Measurements from ENCODE around the gene RAB39A.

Gene RAB39A

DNA sequence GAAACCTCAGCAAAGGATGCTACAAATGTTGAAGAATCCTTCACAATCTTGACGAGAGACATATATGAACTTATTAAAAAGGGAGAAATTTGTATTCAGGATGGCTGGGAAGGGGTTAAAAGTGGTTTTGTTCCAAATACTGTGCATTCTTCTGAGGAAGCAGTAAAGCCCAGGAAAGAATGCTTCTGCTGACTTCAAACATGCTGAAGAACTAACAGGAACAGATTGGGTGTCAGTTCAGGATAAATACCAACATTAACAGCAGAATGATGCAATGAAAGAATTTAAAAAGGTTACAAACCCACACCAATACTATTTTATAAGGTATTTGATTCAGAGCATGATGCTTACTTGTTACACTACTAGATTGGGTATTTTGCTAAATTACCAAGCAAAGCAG is 33.9 kb downstream of the RAB39A start:
- no peak for DNase-seq

DNA sequence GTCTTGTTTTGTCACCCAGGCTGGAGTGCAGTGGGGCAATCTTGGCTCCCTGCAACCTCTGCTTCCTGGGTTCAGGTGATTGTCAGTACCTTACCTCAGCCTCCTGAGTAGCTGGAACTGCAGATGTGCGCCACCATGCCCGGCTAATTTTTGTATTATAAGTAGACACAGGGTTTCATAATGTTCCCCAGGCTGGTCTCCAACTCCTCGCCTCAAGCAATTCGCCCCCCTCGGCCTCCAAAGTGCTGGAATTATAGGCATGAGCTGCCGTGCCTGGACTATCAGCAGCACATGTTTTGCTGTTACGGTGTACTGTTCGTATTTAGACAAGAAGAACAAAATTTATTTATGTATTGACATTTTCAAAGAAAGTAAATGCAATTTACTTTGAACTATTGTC is 34.8 kb downstream of the RAB39A start:
- DNase-seq, result no peak

DNA sequence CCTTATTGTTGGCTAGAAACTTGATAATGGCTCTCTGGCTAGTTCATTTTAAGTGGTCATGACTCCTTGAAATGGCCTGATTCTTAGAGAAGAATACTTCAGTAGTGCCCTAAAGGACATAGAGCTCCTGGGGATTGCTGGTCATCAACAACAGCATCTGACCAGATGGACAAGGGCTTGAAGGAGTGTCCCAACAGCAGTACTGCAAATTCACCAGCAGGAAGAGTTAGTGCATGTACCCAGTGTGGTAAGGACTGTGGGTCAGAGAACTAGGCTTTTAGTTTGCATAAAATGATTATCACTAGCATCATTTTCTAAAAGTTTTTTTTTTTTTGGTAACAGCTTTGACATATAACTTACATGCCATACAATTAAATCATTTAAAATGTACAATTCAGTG is 41.0 kb downstream of the RAB39A start:
- no peak for DNase-seq

DNA sequence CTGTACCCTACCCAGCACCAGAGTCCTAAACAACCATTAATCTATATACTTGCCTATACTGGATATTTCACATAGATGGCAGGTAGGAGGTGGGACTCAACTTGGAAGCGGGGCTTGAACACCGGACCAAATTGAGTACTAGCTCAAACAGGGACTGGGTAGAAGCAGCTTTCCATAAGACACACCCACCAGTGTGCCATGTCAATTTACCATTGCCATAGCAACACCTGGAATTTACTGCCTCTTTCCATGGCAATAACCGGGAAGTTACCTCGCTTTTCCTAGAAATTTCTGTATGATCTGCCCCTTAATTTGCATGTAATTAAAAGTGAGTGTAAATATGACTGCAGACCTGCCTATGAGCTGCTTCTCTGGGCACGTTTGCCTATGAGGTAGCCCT is 41.8 kb downstream of the RAB39A start:
- DNase-seq, result no peak

DNA sequence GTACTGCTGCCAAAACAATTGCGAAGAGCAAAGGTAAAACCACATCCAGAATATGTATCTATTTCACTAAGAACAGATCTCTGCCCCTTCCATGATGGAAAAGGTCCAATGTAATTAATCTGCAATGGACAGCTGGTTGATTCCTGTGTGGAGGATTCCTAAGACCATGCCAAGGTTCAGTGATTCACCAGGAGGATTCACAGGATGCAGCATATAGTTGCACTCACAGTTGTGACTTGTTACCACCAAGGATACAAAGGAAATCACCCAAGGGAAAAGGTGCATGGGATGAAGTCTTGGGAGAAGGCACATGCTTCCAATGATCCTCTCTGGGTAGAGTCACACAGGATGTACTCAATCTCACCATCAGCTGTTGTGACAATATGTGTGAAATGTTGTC is 45.4 kb downstream of the RAB39A start:
- no peak for DNase-seq

DNA sequence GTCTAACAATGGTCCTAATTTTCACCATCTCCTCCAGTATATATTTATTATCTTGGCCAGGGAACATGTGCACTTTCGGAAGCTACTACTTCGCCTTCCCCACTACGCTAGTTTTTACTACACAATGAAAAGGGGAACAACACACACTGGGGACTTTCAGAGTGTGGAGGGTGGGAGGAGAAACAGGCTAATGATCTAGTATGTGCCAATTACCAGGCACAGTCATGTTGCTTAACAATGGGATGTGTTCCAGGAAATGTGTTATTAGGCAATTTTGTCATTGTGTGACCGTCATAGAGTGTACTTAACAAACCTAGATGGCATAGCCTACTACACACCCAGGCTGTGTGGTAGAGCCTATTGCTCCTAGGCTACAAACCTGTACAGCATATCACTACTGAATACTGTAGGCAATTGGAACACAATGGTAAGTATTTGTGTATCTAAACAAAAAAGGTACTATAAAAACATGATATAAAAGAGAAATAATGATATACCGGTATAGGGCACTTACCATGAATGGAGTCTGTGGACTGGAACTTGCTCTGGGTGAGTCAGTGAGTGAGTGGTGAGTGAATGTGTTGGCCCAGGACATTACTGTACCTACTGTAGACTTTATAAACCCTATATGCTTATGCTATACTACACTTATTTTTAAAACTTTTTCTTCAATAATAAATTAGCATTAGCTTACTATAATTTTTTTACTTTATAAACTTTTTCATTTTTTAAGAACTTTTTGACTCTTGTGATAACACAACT is 60.3 kb downstream of the RAB39A start:
- no peak for DNase-seq

DNA sequence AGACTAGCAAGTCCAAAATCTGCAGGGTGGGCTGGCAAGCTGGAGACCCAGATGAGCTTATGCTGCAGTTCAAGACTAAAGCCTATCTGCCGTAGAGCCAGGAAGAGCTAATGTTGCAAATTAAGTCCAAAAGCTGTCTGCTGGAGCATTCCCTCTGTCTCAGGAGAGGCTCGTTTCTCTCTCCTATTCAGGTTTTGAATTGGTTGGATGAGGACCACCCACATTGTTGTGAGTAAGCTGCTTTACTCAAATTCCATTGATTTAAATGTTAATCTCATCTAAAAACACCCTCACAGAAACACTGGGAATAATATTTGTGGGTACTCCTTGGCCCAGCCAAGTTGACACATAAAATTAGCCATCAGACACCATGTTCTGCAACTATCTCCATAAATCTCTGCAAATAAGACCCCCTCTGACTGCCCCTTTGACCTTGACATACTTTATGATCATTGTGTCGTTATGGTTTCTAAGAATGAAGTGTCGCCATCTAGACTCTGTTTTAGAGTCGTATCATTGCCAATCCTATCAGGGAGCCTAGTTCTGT is 63.7 kb downstream of the RAB39A start:
- DNase-seq, result no peak

DNA sequence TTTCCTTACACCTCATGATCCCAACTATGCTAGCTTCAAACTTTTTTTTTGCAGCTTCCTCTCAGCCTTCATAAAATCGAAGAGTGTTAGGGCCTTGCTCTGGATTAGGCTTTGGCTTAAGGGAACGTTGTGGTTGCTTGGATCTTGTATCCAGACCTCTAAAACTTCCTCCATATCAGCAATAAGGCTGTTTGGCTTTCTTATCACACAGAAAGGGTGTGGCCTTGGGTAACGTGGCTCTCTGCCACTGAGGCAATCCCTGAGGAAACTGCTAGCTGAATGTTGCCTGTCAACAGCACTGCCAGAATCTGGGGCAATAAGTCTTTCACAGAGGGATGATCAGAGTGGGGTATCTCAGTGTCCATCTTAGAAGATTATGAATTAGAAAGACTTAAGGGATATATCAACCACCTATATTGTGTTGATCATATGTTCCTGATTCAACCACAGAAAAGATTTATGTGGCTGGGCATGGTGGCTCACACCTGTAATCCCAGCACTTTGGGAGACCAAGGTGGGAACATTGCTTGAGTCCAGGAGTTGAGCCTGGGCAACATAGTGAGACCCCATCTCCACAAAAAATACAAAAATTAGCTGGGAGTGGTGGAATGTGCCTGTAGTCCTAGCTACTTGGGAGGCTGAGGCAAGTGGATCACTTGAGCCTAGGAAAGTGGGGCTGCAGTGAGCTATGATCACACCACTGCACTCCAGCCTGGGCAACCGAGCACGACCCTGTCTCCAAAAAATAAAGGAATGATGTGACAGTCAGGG is 67.9 kb downstream of the RAB39A start:
- DNase-seq, result no peak

DNA sequence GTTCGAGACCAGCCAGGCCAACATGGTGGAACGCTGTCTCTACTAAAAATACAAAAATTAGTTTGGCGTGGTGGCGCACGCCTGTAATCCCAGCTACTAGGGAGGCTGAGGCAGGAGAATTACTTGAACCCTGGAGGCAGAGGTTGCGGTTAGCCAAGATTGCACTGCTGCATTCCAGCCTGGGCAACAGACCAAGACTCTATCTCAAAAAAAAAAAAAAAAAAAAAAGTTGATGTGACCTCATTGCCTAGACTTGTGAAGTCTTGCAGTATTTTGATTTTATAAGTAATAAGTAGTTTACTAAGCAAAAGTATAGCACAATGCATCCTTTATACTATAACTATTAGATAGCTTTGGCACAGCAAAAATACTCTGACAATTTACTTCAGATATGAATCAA is 70.5 kb downstream of the RAB39A start:
- DNase-seq, result no peak

DNA sequence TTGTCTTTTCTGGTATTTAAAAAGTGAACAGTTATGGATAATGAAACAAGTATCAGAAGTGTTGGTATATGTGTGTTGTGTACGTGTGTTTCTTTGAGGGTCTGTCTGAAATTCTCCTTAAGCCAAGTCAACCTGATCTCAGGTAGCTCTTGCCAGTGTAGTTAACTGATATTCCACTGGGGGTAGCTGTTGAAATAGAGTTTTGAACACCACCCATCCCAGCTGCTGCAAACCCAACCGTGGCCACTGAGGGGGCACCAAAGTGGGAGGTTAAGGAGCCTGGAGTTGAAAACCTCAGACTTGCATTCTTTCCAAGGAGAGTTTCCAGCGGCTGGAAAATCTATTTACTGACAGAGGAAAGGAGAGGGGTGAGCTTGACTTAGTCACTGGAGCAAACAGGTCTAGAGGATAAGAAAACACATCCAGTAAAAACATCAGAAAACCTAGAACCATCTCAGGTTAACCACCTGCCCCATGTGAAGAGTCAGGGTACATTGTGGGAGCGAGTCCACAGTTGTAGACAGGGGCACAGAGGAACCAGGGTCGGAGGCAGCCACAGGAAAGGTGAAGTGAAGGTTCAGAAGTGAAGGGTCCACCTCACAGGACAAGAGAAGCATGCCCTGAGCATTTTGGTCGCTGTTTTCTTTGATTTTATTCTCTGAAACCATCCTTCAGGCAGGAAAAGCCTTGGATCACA is 71.7 kb downstream of the RAB39A start:
- peak; percentile 57 for DNase-seq

DNA sequence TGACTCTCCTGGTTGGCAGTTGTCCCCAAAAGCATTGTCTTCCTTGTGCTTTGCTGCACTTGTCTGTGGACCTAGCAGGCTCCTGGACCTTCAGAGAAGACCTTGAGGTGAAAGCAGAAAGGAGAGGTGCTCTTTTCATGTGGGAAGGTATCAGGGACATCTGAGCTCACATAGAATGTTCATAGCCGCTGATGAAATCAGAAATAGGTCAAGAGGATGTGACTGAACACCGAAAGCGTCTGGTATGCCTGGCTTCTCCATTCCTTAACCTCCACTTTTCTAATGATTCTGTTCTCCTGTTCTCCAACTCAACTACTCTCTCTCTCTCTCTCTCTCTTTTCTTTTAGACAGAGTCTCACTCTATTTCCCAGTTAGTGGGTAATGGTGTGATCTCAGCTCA is 74.2 kb downstream of the RAB39A start:
- DNase-seq, result no peak

DNA sequence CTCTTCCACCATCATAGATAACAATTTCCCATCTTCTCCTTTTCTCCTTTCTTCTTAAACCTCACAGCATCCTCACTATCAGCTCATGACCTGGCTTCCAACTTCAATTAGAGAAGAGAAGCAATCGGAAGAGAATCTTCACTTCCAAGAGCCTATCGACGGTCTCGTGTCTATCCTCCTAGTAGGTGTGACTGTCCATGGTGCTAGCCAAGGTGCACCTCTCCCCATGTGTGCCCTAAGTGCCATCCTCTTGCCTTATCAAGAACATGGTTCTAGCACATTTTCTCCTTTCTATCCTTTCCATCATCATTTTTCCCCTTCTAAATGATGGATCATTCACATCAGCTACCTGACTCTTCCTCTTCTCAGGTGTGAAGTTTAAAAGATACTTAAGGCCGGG is 75.4 kb downstream of the RAB39A start:
- no peak for DNase-seq

DNA sequence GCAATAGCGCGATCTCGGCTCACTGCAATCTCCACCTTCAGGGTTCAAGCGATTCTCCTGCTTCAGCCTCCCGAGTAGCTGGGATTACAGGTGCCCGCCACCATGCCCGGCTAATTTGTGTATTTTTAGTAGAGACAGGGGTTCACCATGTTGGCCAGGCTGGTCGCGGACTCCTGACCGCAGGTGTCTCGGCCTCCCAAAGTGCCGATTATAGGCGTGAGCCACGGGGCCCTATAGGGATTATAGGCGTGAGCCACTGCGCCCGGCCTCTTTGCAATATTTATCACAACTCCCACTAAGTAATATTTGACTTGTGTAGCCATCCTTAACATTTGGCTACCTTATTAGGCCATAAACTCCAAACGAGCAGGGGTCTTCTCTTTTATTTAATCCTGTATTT is 79.6 kb downstream of the RAB39A start:
- no peak for DNase-seq

DNA sequence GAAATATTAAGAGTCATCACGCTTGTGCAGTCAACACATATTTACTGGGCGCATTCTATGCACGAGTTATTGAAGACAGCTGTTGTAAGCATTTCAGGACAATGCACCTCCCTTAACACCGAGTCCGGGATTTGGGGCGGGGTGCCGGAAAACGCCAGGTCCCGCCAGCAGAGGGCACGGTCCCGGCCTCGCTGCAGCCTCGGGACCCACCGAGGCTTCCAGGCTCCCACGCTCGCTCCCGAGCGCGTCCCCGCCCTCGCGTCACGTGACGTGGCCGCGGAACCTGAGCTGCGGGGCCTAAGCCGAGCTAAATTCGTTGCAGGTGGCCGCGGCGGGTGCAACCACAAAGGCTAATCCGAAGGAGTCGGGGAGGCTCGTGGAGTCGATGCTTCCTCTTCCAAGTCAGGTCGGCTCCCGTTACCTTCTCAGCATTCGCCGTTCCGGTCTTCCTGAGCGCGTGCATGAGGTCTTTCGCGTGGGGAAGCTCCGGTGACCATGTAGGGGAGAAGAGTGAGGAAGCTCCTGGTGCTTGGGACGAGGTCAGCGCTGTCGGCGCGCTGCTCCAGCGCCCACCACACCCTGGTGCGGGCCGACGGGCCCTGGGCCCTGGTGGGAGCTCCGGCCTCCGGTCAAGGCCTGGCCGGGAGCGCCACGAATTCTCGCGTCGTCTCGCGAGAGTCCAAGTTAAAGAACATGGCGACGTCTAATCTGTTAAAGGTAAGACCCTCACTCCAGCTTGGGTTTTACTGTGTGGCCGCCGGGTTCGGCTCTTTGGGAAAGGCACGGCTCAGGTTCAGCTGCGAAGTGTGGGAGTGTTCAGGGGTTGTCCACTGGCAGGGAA is 80.6 kb downstream of the RAB39A start, which contains the start of gene CUL5:
CUL5 (plus strand) TSS at position 243 of the 841 bp plus-strand sequence; CDS start at position 694, 451 bp downstream.
- peak; percentile 89 for DNase-seq

DNA sequence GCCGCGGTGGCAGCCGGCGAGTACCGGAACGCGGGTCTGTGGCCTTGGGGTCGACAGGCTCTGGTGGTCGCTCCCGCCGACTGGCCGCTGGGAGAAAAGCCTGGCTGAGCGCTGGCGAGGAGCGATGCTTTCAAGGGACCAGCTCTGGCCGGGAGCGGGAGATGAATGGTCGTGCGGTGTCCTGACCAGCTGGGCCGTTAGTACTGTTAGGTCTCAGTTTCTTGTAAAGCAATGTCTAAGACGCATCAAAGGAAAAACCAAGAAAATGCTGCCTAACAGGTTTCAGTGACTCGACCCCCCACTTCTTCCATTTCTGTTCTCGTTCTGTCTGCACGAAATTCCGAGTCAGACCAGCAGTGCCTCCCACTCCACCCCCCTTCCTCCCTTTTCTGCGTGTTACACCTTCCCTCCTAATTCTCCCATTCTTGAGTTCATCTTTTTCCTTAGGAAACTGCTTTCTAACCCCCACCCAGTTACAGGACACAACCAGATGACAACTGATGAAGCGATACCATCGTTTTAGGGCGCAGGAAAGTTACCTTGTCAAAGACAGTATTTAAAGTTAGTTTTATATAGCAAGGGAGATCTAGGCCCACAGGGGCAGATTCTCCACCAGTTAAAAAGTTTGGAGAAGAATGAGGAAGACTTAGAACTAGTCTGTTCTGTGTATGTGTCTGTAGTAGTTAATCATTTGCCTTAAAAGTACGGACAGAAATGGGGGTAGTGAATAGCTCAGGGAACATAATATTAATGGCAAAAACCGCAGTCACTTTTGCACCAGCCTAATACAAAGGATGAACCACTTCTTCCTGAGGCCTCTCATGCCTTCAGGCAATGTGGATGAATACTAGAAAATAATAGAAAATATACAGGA is 81.5 kb downstream of the RAB39A start:
- no peak for DNase-seq

DNA sequence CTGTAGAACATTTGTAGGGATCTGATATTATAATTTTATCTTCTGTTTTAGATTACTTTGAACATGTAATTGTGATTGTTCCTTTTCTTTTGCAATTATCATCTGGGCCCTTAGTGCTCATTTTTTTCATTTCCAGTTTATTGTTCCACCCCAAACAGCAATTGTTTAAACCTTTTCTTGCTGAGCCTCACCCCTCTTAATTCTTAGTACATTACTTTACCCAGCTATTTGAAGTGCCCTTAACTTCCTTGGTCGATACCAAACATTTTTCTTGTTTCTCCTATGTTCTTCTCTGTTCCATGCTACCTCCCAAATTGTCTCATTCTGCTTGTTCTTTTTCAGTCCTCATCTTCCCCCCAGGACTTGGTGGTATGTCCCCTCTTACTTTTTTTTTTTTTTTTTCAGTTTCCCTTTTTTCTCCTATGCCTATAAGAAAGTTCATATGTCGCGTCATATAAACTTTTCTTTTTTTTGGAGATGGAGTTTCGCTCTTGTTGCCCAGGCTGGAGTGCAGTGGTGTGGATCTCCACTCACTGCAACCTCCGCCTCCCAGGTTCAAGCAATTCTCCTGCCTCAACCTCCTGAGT is 84.0 kb downstream of the RAB39A start:
- no peak for DNase-seq
